GM12878 (cell line): ENCODE measurements around the gene RBM44.

ENCODE experiments used
- BHLHE40 ChIP-seq, 2 experiments: fragments of 450-650 bp in 1 of 2; IDR thresholded peaks; 2 replicates each; pipeline ENCODE4 v1.6.1; 2011 to 2017; ENCODE audit warnings: low read depth in 2 of 2, borderline replicate concordance in 1 of 2, improper control_type of control experiment in 1 of 2, low read length in 1 of 2, mild to moderate bottlenecking in 1 of 2
- CHD1 ChIP-seq: IDR thresholded peaks from 2 replicates; pipeline ENCODE4 v1.6.1; 2012; ENCODE audit warnings: low read depth, low read length, improper control_type of control experiment
- CREB1 ChIP-seq: IDR thresholded peaks from 2 replicates; pipeline ENCODE4 v1.6.1; 2012; ENCODE audit warnings: low read depth, mild to moderate bottlenecking, inconsistent platforms
- E2F8 ChIP-seq: fragments of 450-650 bp; IDR thresholded peaks from 2 replicates; pipeline ENCODE4 v1.6.1; 2018; ENCODE audit warnings: mild to moderate bottlenecking, low read depth, moderate library complexity; ENCODE audit not compliant: partially characterized antibody
- EP300 ChIP-seq, 2 experiments: fragments of 150-350 bp in 1 of 2; IDR thresholded peaks; 2 replicates each; pipeline ENCODE4 v1.6.1; 2011 to 2012; ENCODE audit warnings: low read depth in 2 of 2, low read length in 2 of 2, borderline replicate concordance in 1 of 2, improper control_type of control experiment in 1 of 2, inconsistent platforms in 1 of 2; ENCODE audit not compliant: control insufficient read depth in 1 of 2
- MYB ChIP-seq: fragments of 150-350 bp; IDR thresholded peaks from 2 replicates; pipeline ENCODE4 v1.6.1; 2014; ENCODE audit warnings: mild to moderate bottlenecking, low read depth, low read length, borderline replicate concordance
- POLR2AphosphoS2 ChIP-seq: IDR thresholded peaks from 2 replicates; pipeline ENCODE4 v1.6.1; 2011; ENCODE audit warnings: low read depth, mild to moderate bottlenecking, low read length, improper control_type of control experiment, moderate library complexity
- TCF12 ChIP-seq: IDR thresholded peaks from 2 replicates; pipeline ENCODE4 v1.6.1; 2011; ENCODE audit warnings: low read depth, mild to moderate bottlenecking, low read length
- USF1 ChIP-seq: IDR thresholded peaks from 2 replicates; pipeline ENCODE4 v1.6.1; 2011; ENCODE audit warnings: borderline replicate concordance, low read depth, mild to moderate bottlenecking, moderate library complexity, mixed read lengths, low read length; ENCODE audit not compliant: insufficient read depth; ENCODE audit errors: extremely low read length
- TF ChIP-seq, protein P1 (sequence below), 3 experiments: IDR thresholded peaks in 2 of 3; conservative IDR thresholded peaks in 1 of 3; 2 replicates each; pipeline ENCODE4 v1.5.1; 2011; ENCODE audit warnings: low read depth in 3 of 3, low read length in 3 of 3, mild to moderate bottlenecking in 3 of 3, control low read depth in 2 of 3, moderate library complexity in 2 of 3, inconsistent platforms in 1 of 3, mixed read lengths in 1 of 3; ENCODE audit not compliant: control insufficient read depth in 2 of 3, insufficient read depth in 1 of 3; ENCODE audit errors: extremely low read depth in 1 of 3

GRCh38 chr2:237758185-237758584 lies 40.4 kb upstream of the RBM44 start:
- TF ChIP-seq BHLHE40 (IDR thresholded peaks at IDR 0.05; ENCODE audit: borderline replicate concordance in 1 of 2, low read depth in 2 of 2, low read length in 1 of 2) (no peak), EP300 (IDR thresholded peaks at IDR 0.05; ENCODE audit: borderline replicate concordance in 1 of 2, control insufficient read depth in 1 of 2, low read depth in 2 of 2, low read length in 2 of 2) (no peak), USF1 (no peak), POLR2AphosphoS2 (no peak), TCF12 (no peak), E2F8 (no peak), MYB (no peak), CREB1 (no peak), CHD1 (no peak)
- TF ChIP-seq, protein P1, sequence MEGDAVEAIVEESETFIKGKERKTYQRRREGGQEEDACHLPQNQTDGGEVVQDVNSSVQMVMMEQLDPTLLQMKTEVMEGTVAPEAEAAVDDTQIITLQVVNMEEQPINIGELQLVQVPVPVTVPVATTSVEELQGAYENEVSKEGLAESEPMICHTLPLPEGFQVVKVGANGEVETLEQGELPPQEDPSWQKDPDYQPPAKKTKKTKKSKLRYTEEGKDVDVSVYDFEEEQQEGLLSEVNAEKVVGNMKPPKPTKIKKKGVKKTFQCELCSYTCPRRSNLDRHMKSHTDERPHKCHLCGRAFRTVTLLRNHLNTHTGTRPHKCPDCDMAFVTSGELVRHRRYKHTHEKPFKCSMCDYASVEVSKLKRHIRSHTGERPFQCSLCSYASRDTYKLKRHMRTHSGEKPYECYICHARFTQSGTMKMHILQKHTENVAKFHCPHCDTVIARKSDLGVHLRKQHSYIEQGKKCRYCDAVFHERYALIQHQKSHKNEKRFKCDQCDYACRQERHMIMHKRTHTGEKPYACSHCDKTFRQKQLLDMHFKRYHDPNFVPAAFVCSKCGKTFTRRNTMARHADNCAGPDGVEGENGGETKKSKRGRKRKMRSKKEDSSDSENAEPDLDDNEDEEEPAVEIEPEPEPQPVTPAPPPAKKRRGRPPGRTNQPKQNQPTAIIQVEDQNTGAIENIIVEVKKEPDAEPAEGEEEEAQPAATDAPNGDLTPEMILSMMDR (IDR thresholded peaks at IDR 0.05 in 2 of 3, conservative IDR thresholded peaks at IDR 0.05 in 1 of 3; ENCODE audit: control insufficient read depth in 2 of 3, extremely low read depth in 1 of 3, insufficient read depth in 1 of 3, low read depth in 3 of 3, low read length in 3 of 3) = no peak
